GM21360 (cell line): ENCODE measurements around the gene PFDN4.

Experiments
- ATAC-seq: cut with Tn5 transposase; IDR thresholded peaks from one replicate; pipeline ENCODE4 v1.9.1; 2021; ENCODE audit warnings: mild to moderate bottlenecking, moderate library complexity; ENCODE audit not compliant: unreplicated experiment

PFDN4 gene

DNA sequence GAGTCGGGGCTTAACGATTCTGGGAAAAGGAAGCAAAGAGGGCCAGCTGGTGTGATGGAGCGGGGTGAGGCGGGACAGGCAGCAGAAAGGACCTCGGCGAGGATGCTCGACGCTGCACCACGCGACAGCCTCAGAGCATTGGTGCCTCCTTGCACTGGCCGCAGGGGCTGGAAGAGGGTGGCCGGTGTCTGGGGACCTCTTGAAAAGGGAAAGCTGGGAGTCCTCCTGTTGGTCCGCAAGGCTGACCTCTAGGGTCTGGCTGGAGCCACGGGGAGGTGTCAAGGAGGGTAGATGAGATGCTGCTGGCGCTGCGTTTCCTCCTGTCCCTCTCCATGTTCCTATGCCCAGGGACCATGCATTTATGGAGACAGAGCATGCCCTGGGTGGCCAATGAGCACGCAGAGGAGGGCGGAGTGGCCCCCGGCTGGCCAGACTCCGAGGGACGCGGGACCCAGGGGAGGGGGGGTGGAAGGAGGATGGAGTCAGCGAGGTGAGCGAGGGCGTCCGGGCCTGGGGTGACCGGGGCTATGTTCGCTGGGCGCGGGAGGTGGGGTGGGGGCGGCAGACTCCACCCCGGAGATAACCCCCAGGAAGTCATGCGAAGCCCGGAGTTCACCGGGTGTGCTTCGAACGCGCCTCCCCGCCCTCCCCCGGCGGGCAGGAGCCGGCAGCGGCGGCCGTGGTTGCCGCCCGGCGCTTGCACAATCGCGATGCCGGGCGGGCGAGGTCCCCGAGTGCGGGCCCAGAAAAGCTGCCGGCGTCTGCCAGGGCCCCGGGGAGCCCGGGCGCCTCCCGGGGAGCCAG, 34.0 kb upstream of the PFDN4 start, which contains the start of gene CYP24A1:
CYP24A1 (minus strand) TSS at position 334 of the 804 bp plus-strand sequence. CDS start 407 bp downstream, outside the sequence.
- ATAC-seq = no peak

GRCh38 chr20:54174457-54175175, 33.3 kb upstream of the PFDN4 start:
- ATAC-seq = no peak

GRCh38 chr20:54176610-54177009, 31.3 kb upstream of the PFDN4 start:
- no peak for ATAC-seq

DNA sequence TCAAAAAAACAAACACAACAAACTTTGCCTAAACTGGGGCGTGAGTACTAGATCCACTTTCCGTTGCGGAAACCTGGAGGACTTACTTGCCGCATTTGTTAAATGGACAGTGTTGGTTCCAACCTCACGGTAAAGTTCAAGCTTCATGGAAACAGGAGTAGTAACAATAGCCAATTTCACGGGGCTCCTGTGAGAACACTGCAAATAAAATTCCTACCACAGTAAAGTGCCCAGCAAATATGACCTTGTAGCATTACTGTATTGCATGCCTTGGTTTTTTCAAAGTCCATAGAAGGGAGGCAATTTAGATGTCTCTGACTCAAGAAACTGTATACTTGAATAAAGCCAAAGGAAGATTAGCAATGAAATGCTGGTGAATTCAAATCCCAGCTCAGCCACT, 30.5 kb upstream of the PFDN4 start:
- no peak for ATAC-seq

- ATAC-seq = no peak
These were observed 29.6 kb upstream of the PFDN4 start for GRCh38 chr20:54178256-54178655.

DNA sequence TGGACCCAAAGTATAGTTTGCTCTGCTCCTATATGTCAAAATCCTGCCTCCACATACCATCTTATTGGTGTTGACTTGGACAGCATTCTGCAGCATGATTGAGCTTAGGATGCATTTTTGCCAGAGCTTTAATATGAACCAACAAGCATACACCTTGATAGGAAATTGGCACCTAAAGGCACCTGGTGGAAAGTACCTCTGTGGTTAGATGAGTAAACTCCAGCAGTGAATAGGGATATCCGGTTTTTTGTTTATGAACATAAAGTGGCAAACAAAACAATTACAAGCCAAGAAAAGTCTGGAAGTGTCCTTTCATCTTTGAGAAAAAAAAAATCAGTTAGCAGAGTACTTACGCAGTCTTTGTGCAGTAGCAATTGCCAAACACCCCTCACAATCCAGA, 27.9 kb upstream of the PFDN4 start:
- ATAC-seq = no peak

- no peak for ATAC-seq
These were observed 27.0 kb upstream of the PFDN4 start for GRCh38 chr20:54180931-54181330.

- no peak for ATAC-seq
These were observed 23.8 kb upstream of the PFDN4 start for GRCh38 chr20:54184071-54184470.

- ATAC-seq = no peak
These were observed 22.8 kb upstream of the PFDN4 start for GRCh38 chr20:54184904-54185626.

GRCh38 chr20:54188132-54188849, 19.6 kb upstream of the PFDN4 start:
- ATAC-seq = no peak

- ATAC-seq = no peak
These were observed 18.3 kb upstream of the PFDN4 start for GRCh38 chr20:54189630-54190029.

DNA sequence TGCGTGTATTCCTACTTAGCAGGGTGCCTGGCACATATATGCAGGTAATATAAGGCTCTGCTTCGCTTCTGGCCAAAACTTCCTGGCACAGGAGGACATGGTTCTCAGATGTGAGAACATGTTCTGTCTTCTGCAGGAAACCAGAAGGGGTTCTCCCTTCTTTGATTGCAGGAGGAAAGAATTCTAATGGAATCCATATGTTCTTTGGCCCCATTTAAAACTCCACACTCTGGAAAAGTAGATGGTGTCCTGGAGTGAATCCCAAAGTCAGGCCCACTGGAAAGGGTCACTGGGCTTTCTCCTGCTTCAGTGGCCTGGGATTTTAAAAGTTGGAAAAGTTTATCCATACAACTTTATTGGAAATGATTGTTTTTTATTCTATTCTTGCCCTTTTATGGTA, 17.7 kb upstream of the PFDN4 start:
- ATAC-seq = no peak

GRCh38 chr20:54193817-54194216, 14.1 kb upstream of the PFDN4 start:
- no peak for ATAC-seq

GRCh38 chr20:54194724-54195438, 13.0 kb upstream of the PFDN4 start:
- no peak for ATAC-seq

GRCh38 chr20:54195483-54196472, 12.1 kb upstream of the PFDN4 start:
- ATAC-seq = peak; percentile 46

DNA sequence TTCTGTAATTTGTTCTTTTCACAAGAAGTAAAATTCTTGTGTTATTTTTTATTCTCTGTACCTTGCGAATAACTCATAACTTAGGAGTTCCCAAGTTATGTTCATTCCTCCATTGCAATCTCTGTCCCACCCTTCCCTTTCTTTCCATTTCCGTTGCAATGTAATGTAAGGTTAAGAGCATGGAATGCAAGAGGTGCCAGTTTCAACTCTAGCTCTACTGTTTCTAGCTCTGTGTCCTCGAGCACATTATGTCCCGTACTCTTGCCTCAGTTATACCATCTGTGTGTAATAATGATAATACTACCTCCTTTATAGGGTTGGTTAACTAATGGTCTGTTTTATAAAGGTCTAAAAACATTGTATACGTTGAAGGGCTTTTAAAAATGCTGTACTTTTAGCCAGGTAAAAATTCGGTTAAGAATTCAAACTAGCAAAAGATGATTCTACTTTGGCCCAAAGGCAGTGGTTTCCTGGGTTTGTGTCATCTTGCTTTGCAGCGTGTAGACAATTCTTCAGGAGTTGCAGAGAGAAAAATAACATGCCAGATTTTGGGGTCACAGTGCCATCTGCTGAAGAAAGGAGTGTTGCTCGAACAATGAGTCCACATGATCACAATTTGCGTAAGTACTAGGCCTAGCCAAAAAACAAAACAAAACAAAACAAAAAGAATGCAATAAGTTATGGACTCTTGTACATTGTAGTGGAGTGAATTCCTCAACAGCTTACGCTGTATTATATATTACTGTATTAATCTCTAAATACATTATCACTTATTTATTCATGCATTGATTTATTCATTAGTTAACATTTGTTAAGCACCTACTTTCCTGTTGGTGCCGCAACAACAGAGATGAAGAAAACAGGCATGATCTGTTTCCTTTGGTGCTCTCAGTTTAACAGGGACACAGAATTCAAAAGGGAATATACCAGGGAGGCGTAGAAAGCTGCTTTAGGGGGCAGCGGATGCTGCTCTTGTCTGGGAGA, 10.0 kb upstream of the PFDN4 start:
- no peak for ATAC-seq

DNA sequence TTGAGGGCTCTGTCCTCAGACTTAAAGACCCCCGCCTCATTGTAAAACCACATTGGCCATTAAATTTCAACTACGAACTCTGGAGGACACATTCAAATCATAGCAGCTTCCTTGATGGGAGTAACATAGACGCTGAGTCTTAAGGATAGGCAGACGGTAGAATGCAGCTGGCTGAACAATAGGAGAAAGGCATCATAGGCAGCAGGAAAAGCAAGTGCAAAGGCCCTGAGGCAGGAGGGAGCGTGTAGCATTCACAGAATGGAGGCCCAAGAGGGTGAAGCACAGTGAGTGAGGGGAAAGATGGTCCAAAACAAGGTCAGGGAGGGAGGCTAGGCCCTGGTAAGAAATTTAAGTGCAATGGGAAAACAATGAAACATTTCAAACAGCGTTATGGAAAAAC, 8.6 kb upstream of the PFDN4 start:
- ATAC-seq = no peak

- no peak for ATAC-seq
These were observed 8.1 kb upstream of the PFDN4 start for GRCh38 chr20:54199721-54200176.
